ENCODE measurements around the gene WDR89.
"Not testable (repeated sequence)": the region's sequence is repeated elsewhere in the genome, so short reads cannot be mapped to it uniquely, and the experiment has no call there.

WDR89 gene

DNA sequence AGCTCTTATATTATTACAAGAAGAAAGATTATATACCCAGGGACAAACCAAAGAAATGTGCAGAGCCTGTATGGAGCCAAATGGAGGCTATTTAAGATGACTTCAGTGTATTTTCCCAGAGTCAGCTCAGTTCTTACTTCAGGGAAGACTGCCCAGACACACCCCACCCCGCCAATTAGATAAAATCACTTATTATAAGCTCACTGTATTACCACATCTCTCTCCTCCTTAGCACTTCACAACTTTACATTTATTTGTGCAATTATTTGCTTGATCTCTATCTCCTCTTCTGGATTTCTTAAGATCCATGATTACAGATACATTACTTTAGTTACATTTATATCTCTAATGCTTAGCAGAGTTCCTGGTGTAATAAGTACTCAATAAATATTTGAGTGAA is 24.7 kb upstream of the WDR89 start:
- TF ChIP-seq CTCF (IDR thresholded peaks at IDR 0.05) (no peak), ZFX (IDR thresholded peaks at IDR 0.05; ENCODE audit: borderline replicate concordance) (no peak)
- no peak overlapping the region for H3K27ac ChIP-seq

GRCh38 chr14:63663428-63664341 is 22.0 kb upstream of the WDR89 start:
- H3K27ac ChIP-seq: no peak overlapping the region
- TF ChIP-seq CTCF (IDR thresholded peaks at IDR 0.05): no peak
- TF ChIP-seq ZFX (IDR thresholded peaks at IDR 0.05; ENCODE audit: borderline replicate concordance): no peak

GRCh38 chr14:63662776-63663175 is 21.1 kb upstream of the WDR89 start:
- H3K27ac ChIP-seq: no peak overlapping the region
- TF ChIP-seq CTCF (IDR thresholded peaks at IDR 0.05) (no peak), ZFX (IDR thresholded peaks at IDR 0.05; ENCODE audit: borderline replicate concordance) (no peak)

GRCh38 chr14:63661881-63662280 is 20.2 kb upstream of the WDR89 start:
- H3K27ac ChIP-seq: not testable (repeated sequence)

- TF ChIP-seq CTCF (IDR thresholded peaks at IDR 0.05) (no peak), ZFX (IDR thresholded peaks at IDR 0.05; ENCODE audit: borderline replicate concordance) (no peak)
- H3K27ac ChIP-seq: no peak overlapping the region
These were observed 18.1 kb upstream of the WDR89 start for GRCh38 chr14:63659726-63660125.

- TF ChIP-seq ZFX (IDR thresholded peaks at IDR 0.05; ENCODE audit: borderline replicate concordance): no peak
- no peak for TF ChIP-seq CTCF (IDR thresholded peaks at IDR 0.05)
- no peak overlapping the region for H3K27ac ChIP-seq
These were observed 14.5 kb upstream of the WDR89 start for GRCh38 chr14:63656194-63656593.

GRCh38 chr14:63654936-63655335 is 13.3 kb upstream of the WDR89 start:
- no peak overlapping the region for H3K27ac ChIP-seq
- TF ChIP-seq CTCF (IDR thresholded peaks at IDR 0.05) (no peak), ZFX (IDR thresholded peaks at IDR 0.05; ENCODE audit: borderline replicate concordance) (no peak)

Data from 22Rv1 (cell line).